ENCODE results near the gene HSPBP1.

GRCh38 chr19:55254625-55254977 is 25.3 kb downstream of the HSPBP1 start:
- TF ChIP-seq POLR2A (IDR thresholded peaks at IDR 0.05; ENCODE audit: insufficient read depth in 1 of 2, low read depth in 2 of 2, low read length in 2 of 2), result no peak
- TF ChIP-seq ATF4 (CRISPR knock-in tag; IDR thresholded peaks at IDR 0.05), result no peak
- no peak for TF ChIP-seq JUN (CRISPR knock-in tag; IDR thresholded peaks at IDR 0.05)
- TF ChIP-seq TFDP2 (CRISPR knock-in tag; IDR thresholded peaks at IDR 0.05), result no peak
- no peak for TF ChIP-seq ZNF770 (CRISPR knock-in tag; IDR thresholded peaks at IDR 0.05)
- no peak for TF ChIP-seq BRCA1 (CRISPR knock-in tag; IDR thresholded peaks at IDR 0.05)
- no peak for TF ChIP-seq SP4 (CRISPR knock-in tag; IDR thresholded peaks at IDR 0.05)
- TF ChIP-seq ZNF501 (CRISPR knock-in tag; IDR thresholded peaks at IDR 0.05), result no peak
- no peak for TF ChIP-seq HNRNPL (IDR thresholded peaks at IDR 0.05; ENCODE audit: low read depth, low read length)

Data from HepG2 (cell line).